ENCODE results near the gene PGP. TPM values are rescaled to one million over a fixed set of nuclear protein-coding genes. Genes with fewer than 3 reads are reported as not detected.
A peak's percentile ranks its signal among the peaks of the same experiment; 100 is the strongest.

PGP gene
- total RNA-seq, 1 experiment from 2014 or later: 47.8 TPM

DNA sequence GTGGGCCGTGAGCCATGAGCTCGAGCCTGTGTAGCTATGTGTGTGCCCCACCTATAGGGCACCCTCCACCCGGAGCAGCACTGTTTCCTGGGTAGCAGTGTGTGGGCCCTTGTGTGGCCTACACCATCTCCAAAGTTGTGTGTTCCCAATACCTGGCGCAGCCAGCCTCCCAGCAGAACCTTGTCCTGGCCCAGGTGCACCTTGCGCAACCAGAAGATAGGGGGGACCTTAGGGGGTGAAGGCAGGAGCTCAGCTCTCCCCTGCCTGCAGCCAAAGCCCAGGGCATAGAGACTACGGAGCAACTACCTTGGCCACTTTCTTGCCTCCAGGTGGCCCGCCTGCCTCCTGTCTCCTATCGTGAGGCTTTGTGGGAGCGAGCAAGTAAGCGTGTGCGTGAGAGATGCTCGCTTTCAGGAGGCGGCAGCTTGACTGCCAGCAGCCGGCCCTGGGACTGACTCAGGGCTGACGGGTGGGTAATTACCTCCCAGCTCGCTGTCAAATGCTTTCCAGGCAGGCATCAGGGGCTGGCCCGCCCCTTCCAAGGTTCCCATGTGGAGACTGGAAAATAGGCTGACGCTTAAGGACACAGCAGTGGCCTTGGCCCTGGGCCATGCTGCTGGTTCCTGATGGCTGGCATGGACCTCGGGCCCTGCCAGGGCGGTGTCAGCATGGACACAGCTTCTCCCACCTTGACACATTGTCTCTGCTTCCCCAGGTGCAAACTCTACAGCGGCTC is 40.1 kb downstream of the PGP start:
- in situ Hi-C loops (cut with HindIII; ENCODE audit: low sequenced_read_pairs): loop anchor here (25.0 kb wide), 1 partner anchor 338 kb away; the partner anchor contains the start of genes AMDHD2 and ATP6V0C
- peak; percentile 74 for DNase-seq (ENCODE audit: low spot score)

DNA sequence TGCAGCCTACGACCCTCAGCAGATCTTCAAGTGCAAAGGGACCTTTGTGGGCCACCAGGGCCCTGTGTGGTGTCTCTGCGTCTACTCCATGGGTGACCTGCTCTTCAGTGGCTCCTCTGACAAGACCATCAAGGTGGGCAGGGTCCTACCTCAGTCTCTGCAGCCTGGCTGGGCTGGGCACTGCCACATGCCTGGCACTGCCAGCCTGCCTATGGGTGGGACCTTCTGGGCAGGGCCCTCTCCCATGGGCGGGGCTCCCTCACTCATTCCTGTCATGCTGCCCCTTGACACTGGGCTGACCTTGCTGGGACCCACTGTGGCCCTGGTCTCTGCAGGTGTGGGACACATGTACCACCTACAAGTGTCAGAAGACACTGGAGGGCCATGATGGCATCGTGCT is 40.7 kb downstream of the PGP start:
- no peak for DNase-seq (ENCODE audit: low spot score)
- in situ Hi-C loops (cut with HindIII; ENCODE audit: low sequenced_read_pairs): loop anchor here (25.0 kb wide), 1 partner anchor 338 kb away; the partner anchor contains the start of genes AMDHD2 and ATP6V0C

GRCh38 chr16:2173366-2173765 is 41.3 kb downstream of the PGP start:
- in situ Hi-C loops (cut with HindIII; ENCODE audit: low sequenced_read_pairs): loop anchor here (25.0 kb wide), 1 partner anchor 339 kb away; the partner anchor contains the start of genes AMDHD2 and ATP6V0C
- DNase-seq (ENCODE audit: low spot score): no peak

- in situ Hi-C loops (cut with HindIII; ENCODE audit: low sequenced_read_pairs): loop anchor here (25.0 kb wide), 1 partner anchor 339 kb away; the partner anchor contains the start of genes AMDHD2 and ATP6V0C
- DNase-seq (ENCODE audit: low spot score): no peak
These were observed 41.8 kb downstream of the PGP start for GRCh38 chr16:2172688-2173335.

- in situ Hi-C loops (cut with HindIII; ENCODE audit: low sequenced_read_pairs): loop anchor here (25.0 kb wide), 1 partner anchor 341 kb away; the partner anchor contains the start of genes AMDHD2 and ATP6V0C
- no peak for DNase-seq (ENCODE audit: low spot score)
These were observed 43.0 kb downstream of the PGP start for GRCh38 chr16:2171601-2172178.

- in situ Hi-C loops (cut with HindIII; ENCODE audit: low sequenced_read_pairs): loop anchor here (25.0 kb wide), 1 partner anchor 341 kb away; the partner anchor contains the start of genes AMDHD2 and ATP6V0C
- DNase-seq (ENCODE audit: low spot score): no peak
These were observed 43.8 kb downstream of the PGP start for GRCh38 chr16:2170587-2171435.

- in situ Hi-C loops (cut with HindIII; ENCODE audit: low sequenced_read_pairs): loop anchor here (25.0 kb wide), 1 partner anchor 342 kb away; the partner anchor contains the start of genes AMDHD2 and ATP6V0C
- no peak for DNase-seq (ENCODE audit: low spot score)
These were observed 44.6 kb downstream of the PGP start for GRCh38 chr16:2170080-2170479.

- in situ Hi-C loops (cut with HindIII; ENCODE audit: low sequenced_read_pairs): loop anchor here (10.0 to 25.0 kb wide), 2 partner anchors 92 to 345 kb away; partner anchors contain the start of genes AMDHD2 and ATP6V0C
- DNase-seq (ENCODE audit: low spot score): no peak
These were observed 47.5 kb downstream of the PGP start for GRCh38 chr16:2167068-2167638.

DNA sequence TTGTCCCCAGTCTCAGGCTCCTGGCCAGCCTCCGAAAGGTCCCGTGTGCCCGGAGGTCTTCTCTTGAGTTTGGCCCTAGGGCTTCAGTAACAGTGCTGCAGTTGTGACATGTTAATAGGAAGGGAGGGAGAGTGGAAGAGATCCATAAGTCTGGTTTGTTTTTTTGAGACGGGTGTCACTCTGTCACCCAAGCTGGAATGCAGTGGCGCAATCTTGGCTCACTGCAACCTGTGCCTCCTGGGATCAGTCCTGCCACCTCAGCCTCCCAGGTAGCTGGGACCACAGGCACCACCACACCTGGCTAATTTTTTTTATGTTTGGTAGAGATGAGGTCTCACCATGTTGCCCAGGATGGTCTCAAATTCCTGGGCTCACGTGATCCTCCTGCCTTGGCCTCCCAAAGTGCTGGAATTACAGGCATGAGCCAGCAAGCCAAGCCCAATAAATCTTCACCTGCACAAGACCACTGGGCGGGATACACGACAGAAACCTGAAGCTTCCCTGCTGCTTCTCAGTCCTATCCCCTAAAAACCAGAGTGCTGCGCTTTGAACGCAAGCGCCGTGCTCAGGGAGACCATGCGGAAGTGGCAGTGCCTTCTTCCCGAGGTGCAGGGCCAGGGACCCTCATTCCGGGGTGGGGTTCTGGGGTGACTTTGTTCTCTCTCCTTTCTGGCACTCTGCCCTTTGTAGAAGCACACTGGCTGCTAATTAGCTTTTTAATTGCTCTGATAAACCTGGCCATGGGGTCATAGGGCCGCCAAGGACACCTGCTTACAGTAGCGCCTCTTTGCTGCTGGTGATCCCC is 48.2 kb downstream of the PGP start:
- DNase-seq (ENCODE audit: low spot score): no peak
- in situ Hi-C loops (cut with HindIII; ENCODE audit: low sequenced_read_pairs): loop anchor here (10.0 to 25.0 kb wide), 2 partner anchors 92 to 346 kb away; partner anchors contain the start of genes AMDHD2 and ATP6V0C

DNA sequence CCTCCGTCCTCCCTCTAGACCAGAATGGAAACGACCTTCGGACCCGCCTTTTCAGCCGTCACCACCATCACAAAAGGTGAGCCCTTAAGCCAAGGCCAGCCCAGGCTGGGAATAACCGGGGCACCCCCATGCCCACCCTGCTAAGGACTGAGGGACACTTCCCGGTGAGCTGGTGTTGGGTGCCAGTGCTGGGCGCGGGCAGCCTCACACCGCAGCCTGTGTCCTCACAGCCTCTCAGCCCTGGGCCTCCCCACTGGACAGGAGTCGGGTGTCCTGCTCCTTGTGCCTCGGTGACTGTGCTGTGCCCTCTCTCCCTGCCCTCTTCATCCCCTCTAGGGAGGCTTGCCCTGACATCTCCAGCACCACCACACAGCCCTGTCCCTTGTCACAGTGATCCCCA is 48.8 kb downstream of the PGP start:
- DNase-seq (ENCODE audit: low spot score): no peak
- in situ Hi-C loops (cut with HindIII; ENCODE audit: low sequenced_read_pairs): loop anchor here (10.0 to 25.0 kb wide), 2 partner anchors 91 to 346 kb away; partner anchors contain the start of genes AMDHD2 and ATP6V0C

DNA sequence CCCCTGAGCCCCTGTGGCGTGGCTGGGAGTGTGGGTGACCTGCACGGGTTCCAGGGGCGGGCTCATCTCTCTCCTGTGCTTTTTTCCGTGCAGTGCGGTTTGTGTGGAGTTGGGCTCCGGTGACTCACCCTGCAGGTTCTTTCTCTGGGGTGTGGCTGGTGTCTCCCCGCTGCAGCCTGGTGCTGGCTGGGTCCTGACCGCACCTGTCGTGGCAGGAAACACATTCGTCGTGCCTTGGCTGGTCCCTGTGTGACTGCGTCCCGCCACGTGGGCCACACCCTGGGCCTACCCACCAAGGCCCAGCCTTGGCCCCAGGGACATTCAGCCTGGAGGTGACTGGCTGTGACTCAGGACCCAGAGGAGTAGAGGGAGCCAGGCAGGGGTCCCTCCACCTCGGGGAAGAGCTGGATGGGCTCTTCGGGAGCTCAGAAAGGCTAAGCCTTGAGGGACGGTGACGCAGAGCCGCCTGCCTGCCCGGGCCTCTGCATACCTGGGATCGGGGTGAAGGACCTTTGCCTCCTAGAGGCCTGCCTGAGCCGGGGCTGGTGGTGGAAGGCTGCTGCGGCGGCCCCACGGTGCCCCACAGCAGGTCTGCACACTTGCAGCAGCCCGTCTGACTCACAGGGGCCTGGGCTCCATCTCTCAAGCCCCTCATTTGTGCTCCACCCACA is 51.3 kb downstream of the PGP start:
- DNase-seq (ENCODE audit: low spot score): no peak
- in situ Hi-C loops (cut with HindIII; ENCODE audit: low sequenced_read_pairs): loop anchor here (5.0 to 25.0 kb wide), 3 partner anchors 89 to 349 kb away; partner anchors contain the start of genes AMDHD2 and ATP6V0C

DNA sequence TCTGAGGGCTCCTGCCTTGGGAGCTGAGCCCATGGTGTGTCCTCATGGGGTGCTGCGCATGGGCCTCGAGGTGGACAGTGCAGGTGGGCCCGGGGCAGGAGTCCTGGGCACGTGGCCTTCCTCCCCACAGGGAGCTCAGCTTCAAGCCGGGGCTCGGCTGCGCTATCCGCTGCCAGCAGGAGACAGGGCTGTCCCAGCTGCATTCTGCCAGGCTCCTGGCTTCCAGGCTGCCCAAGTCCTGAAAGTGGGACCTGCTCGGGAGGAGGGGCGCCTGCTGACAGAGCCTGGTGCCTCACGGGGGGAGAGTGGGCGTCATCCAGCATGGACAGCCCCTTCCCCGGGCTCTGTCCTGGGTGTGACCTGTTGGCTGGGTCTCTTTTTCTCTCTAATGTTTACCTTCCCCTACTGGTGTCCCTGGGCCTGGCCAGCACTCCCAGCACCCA is 51.9 kb downstream of the PGP start:
- no peak for DNase-seq (ENCODE audit: low spot score)
- in situ Hi-C loops (cut with HindIII; ENCODE audit: low sequenced_read_pairs): loop anchor here (5.0 to 25.0 kb wide), 3 partner anchors 88 to 350 kb away; partner anchors contain the start of genes AMDHD2 and ATP6V0C

GRCh38 chr16:2161911-2162310 is 52.7 kb downstream of the PGP start:
- DNase-seq (ENCODE audit: low spot score): no peak
- in situ Hi-C loops (cut with HindIII; ENCODE audit: low sequenced_read_pairs): loop anchor here (5.0 to 25.0 kb wide), 3 partner anchors 87 to 350 kb away; partner anchors contain the start of genes AMDHD2 and ATP6V0C
